ENCODE measurements around the gene RALGPS2. TPM values are rescaled to one million over a fixed set of nuclear protein-coding genes. Genes with fewer than 3 reads are reported as not detected.

The RALGPS2 gene
- total and polyA plus RNA-seq, 10 donors = 25.6 to 118 (median 77.2) TPM

GRCh38 chr1:178726087-178726517 lies 1.1 kb downstream of the RALGPS2 start:
- intact Hi-C loops (cut with DNase I; ENCODE audit: low total_unique reads) = no loop called here
- Histone ChIP-seq H3K27ac (peak overlapping the region; percentile 85 to 98 (median 94)), H3K4me1 (peaks cover 0 to 53% (median 18%) of the 10 kb centered on the region in 6 donors), H3K9me3 (no peaks in the 10 kb centered on the region), H3K27me3 (replicated peaks in 1 of 7) (peaks cover 0 to 13% (median 0%) of the 10 kb centered on the region in 7 donors), H3K4me3 (peak overlapping the region; percentile 65 to 95 (median 90)), H3K36me3 (peaks cover 0 to 5% (median 0%) of the 10 kb centered on the region in 6 donors)
- peak; percentile 88 for DNase-seq
- WGBS, 5 donors = 0 to 1% (median 0%) methylated on average over 21 of the region's 21 CpGs
- TF ChIP-seq CTCF (IDR thresholded peaks at IDR 0.05 in 8 of 11, conservative IDR thresholded peaks at IDR 0.05 in 3 of 11) = no peak
- peak in 2 of 3 donors; percentile 46 to 84 for TF ChIP-seq POLR2A (IDR thresholded peaks at IDR 0.05)
- peak in 2 of 3 donors; percentile 60 to 86 for TF ChIP-seq POLR2AphosphoS5 (IDR thresholded peaks at IDR 0.05)

- TF ChIP-seq CTCF (IDR thresholded peaks at IDR 0.05 in 8 of 11, conservative IDR thresholded peaks at IDR 0.05 in 3 of 11) (no peak), POLR2A (IDR thresholded peaks at IDR 0.05) (no peak), POLR2AphosphoS5 (IDR thresholded peaks at IDR 0.05) (no peak)
- Histone ChIP-seq H3K9me3 (no peaks in the 10 kb centered on the region), H3K4me3 (peak overlapping the region; percentile 65 to 95 (median 90)), H3K27ac (peak overlapping the region in 7 of 8 donors; percentile 91 to 98 (median 94)), H3K36me3 (peaks cover 0 to 5% (median 0%) of the 10 kb centered on the region in 6 donors), H3K4me1 (peaks cover 0 to 56% (median 18%) of the 10 kb centered on the region in 6 donors), H3K27me3 (replicated peaks in 1 of 7) (peaks cover 0 to 13% (median 0%) of the 10 kb centered on the region in 7 donors)
- intact Hi-C loops (cut with DNase I; ENCODE audit: low total_unique reads) = no loop called here
- no peak for DNase-seq
- WGBS, 5 donors = 21 to 30% (median 29%) methylated on average over 5 of the region's 5 CpGs
Observed at GRCh38 chr1:178726545-178726944, 1.5 kb downstream of the RALGPS2 start.

- no peak for TF ChIP-seq CTCF (IDR thresholded peaks at IDR 0.05 in 8 of 11, conservative IDR thresholded peaks at IDR 0.05 in 3 of 11)
- Histone ChIP-seq H3K27me3 (replicated peaks in 1 of 7) (peaks cover 0 to 13% (median 0%) of the 10 kb centered on the region in 7 donors), H3K4me3 (peak overlapping the region; percentile 65 to 95 (median 90)), H3K4me1 (peaks cover 0 to 62% (median 18%) of the 10 kb centered on the region in 6 donors), H3K36me3 (peaks cover 0 to 6% (median 0%) of the 10 kb centered on the region in 6 donors), H3K9me3 (peaks cover 0 to 3% (median 0%) of the 10 kb centered on the region in 8 donors), H3K27ac (peak overlapping the region in 7 of 8 donors; percentile 29 to 98 (median 94))
- 70 to 83% (median 75%) methylated on average over 11 of the region's 11 CpGs for WGBS, 5 donors
- intact Hi-C loops (cut with DNase I; ENCODE audit: low total_unique reads) = no loop called here
- no peak for DNase-seq
Observed at GRCh38 chr1:178727014-178727895, 2.2 kb downstream of the RALGPS2 start.

- Histone ChIP-seq H3K4me1 (peaks cover 0 to 53% (median 2%) of the 10 kb centered on the region in 6 donors), H3K27ac (no peak overlapping the region), H3K4me3 (no peak overlapping the region), H3K36me3 (peaks cover 0 to 54% (median 3%) of the 10 kb centered on the region in 6 donors), H3K9me3 (peaks cover 0 to 12% (median 0%) of the 10 kb centered on the region in 8 donors), H3K27me3 (replicated peaks in 1 of 7) (no peaks in the 10 kb centered on the region)
- TF ChIP-seq POLR2AphosphoS5 (IDR thresholded peaks at IDR 0.05) = no peak
- peak in 2 of 11 experiments; percentile 22 to 31 for TF ChIP-seq CTCF (IDR thresholded peaks at IDR 0.05 in 8 of 11, conservative IDR thresholded peaks at IDR 0.05 in 3 of 11)
- no peak for TF ChIP-seq POLR2A (IDR thresholded peaks at IDR 0.05)
- intact Hi-C loops (cut with DNase I; ENCODE audit: low total_unique reads) = no loop called here
- 93 to 97% (median 94%) methylated on average over 5 of the region's 5 CpGs for WGBS, 5 donors
- no peak for DNase-seq
Observed at GRCh38 chr1:178733972-178734371, 8.9 kb downstream of the RALGPS2 start.

All from spleen (tissue), 11 donors.